ENCODE measurements around the gene FBXL13. TPM values are rescaled to one million over a fixed set of nuclear protein-coding genes. Genes with fewer than 3 reads are reported as not detected.
"Not testable (repeated sequence)": the region's sequence is repeated elsewhere in the genome, so short reads cannot be mapped to it uniquely, and the experiment has no call there.

Gene FBXL13
- total and polyA plus RNA-seq, 2 of the 8 experiments (the other 6 are each of a cell fraction or from before 2014, with no cell fraction given): 1.2 to 2.8 TPM

- no peak for TF ChIP-seq SRF (IDR thresholded peaks at IDR 0.05; ENCODE audit: low read depth, low read length)
- no peak for TF ChIP-seq TEAD4 (IDR thresholded peaks at IDR 0.05; ENCODE audit: low read depth, low read length)
- TF ChIP-seq SIN3A (conservative IDR thresholded peaks at IDR 0.05 in 1 of 2, IDR thresholded peaks at IDR 0.05 in 1 of 2; ENCODE audit: low read depth in 1 of 2, low read length in 2 of 2): no peak
- no peak for TF ChIP-seq KDM5A (IDR thresholded peaks at IDR 0.05; ENCODE audit: low read length)
- TF ChIP-seq GTF2F1 (IDR thresholded peaks at IDR 0.05; ENCODE audit: borderline replicate concordance, low read depth, low read length): no peak
- TF ChIP-seq SUZ12 (IDR thresholded peaks at IDR 0.05; ENCODE audit: low read length): no peak
- no peak for TF ChIP-seq CTBP2 (IDR thresholded peaks at IDR 0.05; ENCODE audit: borderline replicate concordance, insufficient read depth, insufficient read length, low read length)
- no peak for TF ChIP-seq POLR2AphosphoS5 (IDR thresholded peaks at IDR 0.05; ENCODE audit: low read depth, low read length)
These were observed 49.3 kb downstream of the FBXL13 start (continued) for GRCh38 chr7:103025341-103025740.

GRCh38 chr7:103023578-103023977 is 51.0 kb downstream of the FBXL13 start:
- H2AK5ac ChIP-seq (ENCODE audit: low read depth, low read length); H3K56ac ChIP-seq (replicated peaks; ENCODE audit: insufficient read length, low read depth, low read length); H2BK120ac ChIP-seq (replicated peaks; ENCODE audit: low read depth, low read length); H3K23me2 ChIP-seq (ENCODE audit: low read depth, low read length); H2BK12ac ChIP-seq (ENCODE audit: low read depth, low read length); H4K5ac ChIP-seq (ENCODE audit: insufficient read length, low read depth, low read length); H3K18ac ChIP-seq (ENCODE audit: extremely low read depth, low read length); H3K4me1 ChIP-seq (replicated peaks in 1 of 4; ENCODE audit: control insufficient read depth in 3 of 4, insufficient read depth in 4 of 4, low read length in 3 of 4); H3K4me3 ChIP-seq (ENCODE audit: extremely low read depth in 1 of 4, insufficient read depth in 2 of 4, low read depth in 3 of 4, low read length in 4 of 4); H4K8ac ChIP-seq (ENCODE audit: extremely low read depth, insufficient read depth, low read length); H3K23ac ChIP-seq (ENCODE audit: insufficient read length); FAIRE-seq; H3K79me1 ChIP-seq (ENCODE audit: low read depth, low read length); H2BK20ac ChIP-seq (ENCODE audit: low read length); H2BK15ac ChIP-seq (ENCODE audit: low read length); POLR2A ChIA-PET (ENCODE audit: partially characterized antibody); H3K4ac ChIP-seq (replicated peaks; ENCODE audit: insufficient read length, low read depth, low read length); H3K14ac ChIP-seq (ENCODE audit: insufficient read length); H3K9me3 ChIP-seq (ENCODE audit: insufficient read depth in 2 of 2, low read depth in 1 of 2, low read length in 1 of 2); H3K36me3 ChIP-seq (ENCODE audit: control insufficient read depth in 2 of 4, insufficient read depth in 4 of 4, low read length in 3 of 4); CTCF ChIA-PET (ENCODE audit: partially characterized antibody); H3K9ac ChIP-seq (replicated peaks in 1 of 4; ENCODE audit: extremely low read depth in 1 of 4, low read depth in 3 of 4, low read length in 3 of 4); H3K4me2 ChIP-seq (ENCODE audit: insufficient read depth in 1 of 2, low read depth in 2 of 2, low read length in 2 of 2); H3K27ac ChIP-seq (ENCODE audit: low read depth, low read length); H3K27me3 ChIP-seq (replicated peaks in 1 of 4; ENCODE audit: control insufficient read depth in 3 of 4, extremely low read depth in 1 of 4, insufficient read depth in 3 of 4, low read length in 3 of 4); H2BK5ac ChIP-seq (ENCODE audit: low read depth, low read length); H3K79me2 ChIP-seq (ENCODE audit: control insufficient read depth in 1 of 2, insufficient read depth in 2 of 2, low read length in 2 of 2); H4K91ac ChIP-seq (replicated peaks; ENCODE audit: insufficient read length, low read length); H4K20me1 ChIP-seq (replicated peaks in 1 of 2; ENCODE audit: control insufficient read depth in 1 of 2, insufficient read depth in 2 of 2, low read length in 2 of 2); DNase-seq (ENCODE audit: low read depth in 1 of 2, low spot score in 2 of 2); H2AFZ ChIP-seq (ENCODE audit: low read length): not testable (repeated sequence)
- WGBS, 2 experiments (ENCODE audit: extremely low coverage in 1 of 2, insufficient coverage in 1 of 2, insufficient read length in 1 of 2, insufficient replicate concordance in 2 of 2, low coverage in 1 of 2, low lambda C conversion rate in 2 of 2, missing lambda C conversion rate in 1 of 2): 86% methylated on average over 1 of the region's 1 CpG; no CpG with 5 or more reads in 1 of the 2 experiments

All from H1 (cell line).